GM12878 (cell line): ENCODE results near the gene TPM4. TPM values are rescaled to one million over a fixed set of nuclear protein-coding genes. Genes with fewer than 3 reads are reported as not detected.

Source experiments
- ATAC-seq: fragments of 200-7000 bp; cut with Tn5 transposase; 3 replicates; pipeline ENCODE4 v1.9.1; 2020; ENCODE audit warnings: mild to moderate bottlenecking, moderate library complexity
- BruUV-seq: library from RNA; stranded (reverse); fragments of 400-500 nt; replicated peaks from 2 replicates; lab custom pipeline; 2021; lab: Mats Ljungman, UMichigan
- CTCF ChIA-PET: fragments of 300-600 bp; sonication (Branson Sonifier 250); formaldehyde crosslinking; extraction: SDS; loops from one replicate; lab custom pipeline; 2021; ENCODE audit warnings: inconsistent platforms; lab: Yijun Ruan, JAX
- POLR2A ChIA-PET: fragments of 350-600 bp; formaldehyde crosslinking; extraction: SDS; loops from one replicate; lab custom pipeline; 2021; ENCODE audit warnings: inconsistent platforms; lab: Charles Lee
- RAD21 ChIA-PET: fragments of 300-600 bp; sonication (Branson Sonifier 250); formaldehyde crosslinking; loops from one replicate; lab custom pipeline; 2023; ENCODE audit warnings: antibody characterized with exemption; ENCODE audit not compliant: unreplicated experiment; lab: Charles Lee
- SMC1A ChIA-PET: fragments of 300-600 bp; sonication (Branson Sonifier 250); formaldehyde crosslinking; loops from one replicate; lab custom pipeline; 2023; ENCODE audit not compliant: unreplicated experiment, uncharacterized antibody; lab: Charles Lee
- DNase-seq: peaks from one replicate; pipeline ENCODE4 v3.0.0-alpha.2; 2011; ENCODE audit warnings: low read depth, low spot score
- FAIRE-seq: peaks from 3 replicates; lab custom pipeline; 2011; peaks lifted over from hg19 to GRCh38; lab: Jason Lieb, UNC
- H2AFZ ChIP-seq: 2 replicates; pipeline ENCODE4 v1.6.0; 2011; ENCODE audit warnings: low read depth, low read length, control low read depth; ENCODE audit not compliant: control insufficient read depth
- H3K27ac ChIP-seq: 2 replicates; pipeline ENCODE4 v1.5.1; 2011; ENCODE audit warnings: control low read depth; ENCODE audit not compliant: control insufficient read depth, insufficient read depth
- H3K27me3 ChIP-seq, 2 experiments: replicated peaks in 1 of 2; 2 replicates each; pipeline versions ENCODE4 v1.6.0 to v1.6.1; 2011; ENCODE audit warnings: low read length in 1 of 2; ENCODE audit not compliant: control insufficient read depth in 2 of 2, insufficient read depth in 2 of 2
- H3K36me3 ChIP-seq, 2 experiments: 2 replicates each; pipeline ENCODE4 v1.5.1; 2011; ENCODE audit warnings: low read length in 1 of 2; ENCODE audit not compliant: control insufficient read depth in 2 of 2, insufficient read depth in 2 of 2
- H3K4me1 ChIP-seq: 2 replicates; pipeline ENCODE4 v1.6.1; 2011; ENCODE audit warnings: mild to moderate bottlenecking, low read length, moderate library complexity, mixed read lengths; ENCODE audit not compliant: control insufficient read depth, insufficient read depth
- H3K4me2 ChIP-seq: 2 replicates; pipeline ENCODE4 v1.6.0; 2011; ENCODE audit warnings: control low read depth; ENCODE audit not compliant: control insufficient read depth, insufficient read depth
- H3K4me3 ChIP-seq: fragments of 200-600 bp; sonication (generic); 2 replicates; pipeline ENCODE4 v1.5.1; 2016
- H3K79me2 ChIP-seq: 2 replicates; pipeline ENCODE4 v1.6.0; 2011; ENCODE audit warnings: low read length; ENCODE audit not compliant: control insufficient read depth, insufficient read depth
- H3K9ac ChIP-seq: 2 replicates; pipeline ENCODE4 v1.8.0; 2011; ENCODE audit warnings: low read length, control low read depth, mixed read lengths; ENCODE audit not compliant: control insufficient read depth, insufficient read depth
- H3K9me3 ChIP-seq: replicated peaks from 3 replicates; pipeline ENCODE4 v1.5.1; 2011; ENCODE audit warnings: mild to moderate bottlenecking, low read length; ENCODE audit not compliant: control insufficient read depth, insufficient read depth
- H4K20me1 ChIP-seq: 2 replicates; pipeline ENCODE4 v1.6.0; 2011; ENCODE audit not compliant: control insufficient read depth, insufficient read depth
- ASH2L ChIP-seq: fragments of 300-600, 200-600 bp; sonication (generic); IDR thresholded peaks from 2 replicates; pipeline ENCODE4 v1.6.1; 2017; ENCODE audit warnings: low read depth, mild to moderate bottlenecking, borderline replicate concordance
- FOXM1 ChIP-seq: IDR thresholded peaks from 2 replicates; pipeline ENCODE4 v1.6.1; 2012; ENCODE audit warnings: low read depth, mild to moderate bottlenecking, inconsistent platforms, low read length, moderate library complexity
- NR2F1 ChIP-seq: fragments of 450-650 bp; conservative IDR thresholded peaks from 2 replicates; pipeline ENCODE4 v1.6.1; 2017; ENCODE audit warnings: mild to moderate bottlenecking
- RUNX3 ChIP-seq: IDR thresholded peaks from 2 replicates; pipeline ENCODE4 v1.6.1; 2012; ENCODE audit warnings: low read length, inconsistent platforms
- TCF12 ChIP-seq: IDR thresholded peaks from 2 replicates; pipeline ENCODE4 v1.6.1; 2011; ENCODE audit warnings: low read depth, mild to moderate bottlenecking, low read length
- TCF3 ChIP-seq: IDR thresholded peaks from 2 replicates; pipeline ENCODE4 v1.6.1; 2012; ENCODE audit warnings: low read depth, mild to moderate bottlenecking, low read length, borderline replicate concordance; ENCODE audit not compliant: insufficient read depth
- WGBS: methylation state at CpG from one replicate; pipeline ENCODE4 v1.1.6; 2016; ENCODE audit warnings: low lambda C conversion rate; ENCODE audit not compliant: insufficient replicate concordance, insufficient coverage; ENCODE audit errors: missing lambda C conversion rate; 5-methylcytosine and 5-hydroxymethylcytosine counted together
- in situ Hi-C: fragments of 300-500 bp; cut with MboI; formaldehyde crosslinking; loops from 9 replicates; pipeline ENCODE4 v1.14.3; 2018; ENCODE audit warnings: mixed read lengths
- intact Hi-C: fragments of 100-400 bp; cut with micrococcal nuclease; formaldehyde crosslinking; loops from one replicate; pipeline ENCODE4 v1.14.2; 2022; ENCODE audit not compliant: unreplicated experiment
- polyA plus RNA-seq, 11 experiments: library from polyadenylated mRNA; depleted of rRNA in 4 of 11; unstranded in 6 of 11; stranded (reverse) in 5 of 11; fragments of >200 nt; fragmentation: Nextera tagmentation in 4 of 11; fragmentation: Illumina TruSeq in 1 of 11; extraction: Ambion mirVana in 4 of 11; extraction: Trizol in 1 of 11; gene quantifications; 1 replicate in 1 of 11; 2 replicates in 10 of 11; pipeline versions ENCODE4 v1.2.1 to v1.2.3, GENCODE V29; 2011 to 2016; ENCODE audit warnings: inconsistent platforms in 2 of 11, missing spikeins in 2 of 11, low read depth in 1 of 11
- total RNA-seq, 4 experiments: library from RNA; depleted of rRNA in 3 of 4; stranded (reverse); fragments of >200 nt in 3 of 4; fragmentation: Illumina TruSeq in 1 of 4; extraction: Trizol in 1 of 4; gene quantifications; 2 replicates each; pipeline versions ENCODE4 v1.2.1 to v1.2.3, GENCODE V29; 2013 to 2021
- TF ChIP-seq, protein P1 (sequence below): IDR thresholded peaks from 2 replicates; pipeline ENCODE4 v1.6.1; 2012; ENCODE audit warnings: low read depth, low read length, improper control_type of control experiment
- TF ChIP-seq, protein P2 (sequence below): fragments of 450-650 bp; IDR thresholded peaks from 2 replicates; pipeline ENCODE4 v1.6.1; 2016; ENCODE audit warnings: mild to moderate bottlenecking

TPM4 gene
- total and polyA plus RNA-seq, 10 of the 15 experiments (the other 5 are each of a cell fraction or from before 2014, with no cell fraction given) = 183 to 620 (median 407) TPM

DNA sequence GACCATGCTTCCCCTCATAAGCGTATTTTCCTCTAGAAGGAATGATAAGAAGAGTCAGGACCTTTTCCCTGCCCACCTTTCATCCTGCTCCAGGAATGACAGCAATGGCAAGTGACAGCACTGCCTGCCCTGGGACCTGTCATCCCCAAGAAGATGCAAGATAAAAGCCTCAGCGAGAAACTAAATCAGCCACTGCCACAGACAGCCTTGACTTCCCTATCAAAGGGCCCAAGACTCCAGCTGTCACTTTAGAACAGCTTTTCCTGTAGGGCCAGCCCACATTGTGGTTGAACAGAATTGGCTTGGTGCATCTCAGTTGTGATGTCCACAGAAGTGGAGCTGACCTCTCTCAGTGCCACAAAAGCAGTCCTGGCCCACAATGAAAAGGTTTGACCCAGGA lies 36.5 kb downstream of the TPM4 start:
- SMC1A ChIA-PET = interaction anchor here (0.7 to 1.9 kb wide), 6 partner anchors 9 to 71 kb away, joined by 3 to 20 read pairs (median 4); partner anchors contain the start of gene HSH2D
- in situ Hi-C loops (no loop called here), intact Hi-C loops (loop anchor here (10.0 kb wide), 1 partner anchor 332 kb away; no protein-coding TSS in a partner anchor)
- ATAC-seq = no peak
- H3K27ac ChIP-seq = peak overlapping the region; percentile 94
- POLR2A ChIA-PET = interaction anchor here (0.6 to 11.3 kb wide), 5 partner anchors 23 to 35 kb away, joined by 3 to 174 read pairs (median 3); partner anchors contain the start of gene HSH2D
- CTCF ChIA-PET = interaction anchor here (0.7 to 5.3 kb wide), 10 partner anchors 26 to 73 kb away, joined by 3 to 26 read pairs (median 5); partner anchors contain the start of genes FAM32A and HSH2D
- FAIRE-seq = no peak
- no peak overlapping the region for H2AFZ ChIP-seq
- H3K9ac ChIP-seq = peak overlapping the region; percentile 97
- H3K4me3 ChIP-seq = peak overlapping the region; percentile 100
- no peaks in the 10 kb centered on the region for H4K20me1 ChIP-seq
- H3K79me2 ChIP-seq = peaks cover 61% of the 10 kb centered on the region
- DNase-seq = no peak
- H3K4me2 ChIP-seq = peak overlapping the region; percentile 88
- H3K4me1 ChIP-seq = peaks cover 42% of the 10 kb centered on the region
- RAD21 ChIA-PET = interaction anchor here (0.6 to 1.6 kb wide), 6 partner anchors 31 to 73 kb away, joined by 3 to 5 read pairs (median 4); partner anchors contain the start of genes FAM32A and HSH2D
- 0% methylated on average over 2 of the region's 2 CpGs for WGBS
- no TSS peak for BruUV-seq
- TF ChIP-seq RUNX3 (0 out of 2 replicates have a peak, but pooled peaks have one; percentile 44), ASH2L (no peak)
- peaks cover 0 to 4% of the 10 kb centered on the region in 2 experiments; a peak in 1 of 4 replicates for H3K36me3 ChIP-seq
- H3K27me3 ChIP-seq = no peaks in the 10 kb centered on the region
- no peaks in the 10 kb centered on the region for H3K9me3 ChIP-seq

- Histone ChIP-seq H3K27me3 (no peaks in the 10 kb centered on the region), H3K4me1 (peaks cover 50% of the 10 kb centered on the region), H3K27ac (peak overlapping the region; percentile 55), H3K79me2 (peaks cover 67% of the 10 kb centered on the region), H2AFZ (no peak overlapping the region), H4K20me1 (no peaks in the 10 kb centered on the region), H3K4me3 (peak overlapping the region; percentile 61), H3K36me3 (peaks cover 0 to 9% of the 10 kb centered on the region in 2 experiments; a peak in 3 of 4 replicates), H3K4me2 (peak overlapping the region; percentile 88), H3K9ac (peak overlapping the region; percentile 97; the same call in 1 of the 2 replicates), H3K9me3 (no peaks in the 10 kb centered on the region)
- POLR2A ChIA-PET = interaction anchor here (1.1 to 11.3 kb wide), 3 partner anchors 30 to 40 kb away, joined by 3 to 174 read pairs (median 10); partner anchors contain the start of gene HSH2D
- no peak for FAIRE-seq
- 9% methylated on average over 3 of the region's 3 CpGs for WGBS
- no peak for DNase-seq
- RAD21 ChIA-PET = interaction anchor here (0.9 to 1.2 kb wide), 4 partner anchors 30 to 68 kb away, joined by 3 to 5 read pairs (median 4); partner anchors contain the start of gene HSH2D
- intact Hi-C loops = loop anchor here (10.0 kb wide), 1 partner anchor 331 kb away; no protein-coding TSS in a partner anchor
- CTCF ChIA-PET = interaction anchor here (0.6 to 5.9 kb wide), 8 partner anchors 25 to 72 kb away, joined by 3 to 59 read pairs (median 6); partner anchors contain the start of genes FAM32A and HSH2D
- TF ChIP-seq TCF12 (peak; percentile 60; the same call in 1 of the 2 replicates), FOXM1 (no peak), TCF3 (no peak), NR2F1 (peak; percentile 49; the same call in 1 of the 2 replicates)
- TF ChIP-seq, protein P1, sequence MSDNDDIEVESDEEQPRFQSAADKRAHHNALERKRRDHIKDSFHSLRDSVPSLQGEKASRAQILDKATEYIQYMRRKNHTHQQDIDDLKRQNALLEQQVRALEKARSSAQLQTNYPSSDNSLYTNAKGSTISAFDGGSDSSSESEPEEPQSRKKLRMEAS = no peak
- TF ChIP-seq, protein P2, sequence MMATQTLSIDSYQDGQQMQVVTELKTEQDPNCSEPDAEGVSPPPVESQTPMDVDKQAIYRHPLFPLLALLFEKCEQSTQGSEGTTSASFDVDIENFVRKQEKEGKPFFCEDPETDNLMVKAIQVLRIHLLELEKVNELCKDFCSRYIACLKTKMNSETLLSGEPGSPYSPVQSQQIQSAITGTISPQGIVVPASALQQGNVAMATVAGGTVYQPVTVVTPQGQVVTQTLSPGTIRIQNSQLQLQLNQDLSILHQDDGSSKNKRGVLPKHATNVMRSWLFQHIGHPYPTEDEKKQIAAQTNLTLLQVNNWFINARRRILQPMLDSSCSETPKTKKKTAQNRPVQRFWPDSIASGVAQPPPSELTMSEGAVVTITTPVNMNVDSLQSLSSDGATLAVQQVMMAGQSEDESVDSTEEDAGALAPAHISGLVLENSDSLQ = peak; percentile 57; the same call in 1 of the 2 replicates
- SMC1A ChIA-PET = interaction anchor here (1.0 to 8.6 kb wide), 5 partner anchors 29 to 64 kb away, joined by 3 to 135 read pairs (median 7); partner anchors contain the start of gene HSH2D
- ATAC-seq = peak; percentile 3; the same call in 1 of the 3 replicates
- in situ Hi-C loops = no loop called here
- no TSS peak for BruUV-seq
These were observed 37.4 kb downstream of the TPM4 start for GRCh38 chr19:16113727-16114126.
